Transverse colon (tissue), 4 donors: Measurements from ENCODE around the gene KMT2E. TPM values are rescaled to one million over a fixed set of nuclear protein-coding genes. Genes with fewer than 3 reads are reported as not detected.
"Not testable (repeated sequence)": the region's sequence is repeated elsewhere in the genome, so short reads cannot be mapped to it uniquely, and the experiment has no call there.

ENCODE experiments used
- DNase-seq: peaks from one replicate; pipeline ENCODE4 v3.0.0-alpha.2; 2019
- H3K27ac ChIP-seq, 4 donors: fragments of 200-600 bp; sonication (generic); 2 replicates each; pipeline ENCODE4 v1.5.1; 2016 to 2018; ENCODE audit warnings: inconsistent platforms in 4 of 4
- H3K27me3 ChIP-seq: fragments of 200-600 bp; sonication (generic); 2 replicates; pipeline ENCODE4 v1.5.1; 2017; ENCODE audit warnings: inconsistent platforms
- H3K36me3 ChIP-seq, 4 donors: fragments of 200-600 bp; sonication (generic); 2 replicates each; pipeline ENCODE4 v1.5.1; 2017 to 2019; ENCODE audit warnings: inconsistent platforms in 4 of 4
- H3K4me1 ChIP-seq, 4 donors: fragments of 200-600 bp; sonication (generic); 2 replicates each; pipeline ENCODE4 v1.5.1; 2017 to 2020; ENCODE audit warnings: inconsistent platforms in 4 of 4
- H3K4me3 ChIP-seq, 4 donors: fragments of 200-600 bp; sonication (generic); 1 replicate in 1 of 4; 2 replicates in 3 of 4; pipeline versions ENCODE4 v1.5.1 to v1.6.1; 2017 to 2019; ENCODE audit warnings: inconsistent platforms in 4 of 4
- H3K9me3 ChIP-seq, 2 donors: fragments of 200-600 bp; sonication (generic); 2 replicates each; pipeline ENCODE4 v1.5.1; 2017 to 2019; ENCODE audit warnings: inconsistent platforms in 2 of 2
- CTCF ChIP-seq, 5 experiments: fragments of 200-600 bp in 3 of 5; fragments of 450-650 bp in 2 of 5; sonication (generic) in 3 of 5; IDR thresholded peaks; 1 replicate in 2 of 5; 2 replicates in 3 of 5; pipeline ENCODE4 v1.5.1; 2016 to 2017; ENCODE audit warnings: antibody characterized with exemption in 5 of 5, inconsistent platforms in 3 of 5, mild to moderate bottlenecking in 2 of 5, moderate library complexity in 1 of 5
- EP300 ChIP-seq: sonication (generic); formaldehyde crosslinking; IDR thresholded peaks from one replicate; pipeline ENCODE4 v1.6.1; 2017; ENCODE audit warnings: antibody characterized with exemption, low read depth
- POLR2A ChIP-seq: fragments of 450-650 bp; IDR thresholded peaks from one replicate; pipeline ENCODE4 v1.6.1; 2016; ENCODE audit warnings: antibody characterized with exemption, mild to moderate bottlenecking, moderate library complexity
- POLR2AphosphoS5 ChIP-seq, 3 donors: sonication (generic); formaldehyde crosslinking; IDR thresholded peaks; one replicate each; pipeline ENCODE4 v1.6.1; 2016; ENCODE audit warnings: antibody characterized with exemption in 3 of 3
- WGBS, 2 donors: methylation state at CpG; one replicate each; pipeline ENCODE4 v1.1.5; 2018; ENCODE audit warnings: low coverage in 1 of 2; 5-methylcytosine and 5-hydroxymethylcytosine counted together
- in situ Hi-C, 4 donors: fragments of 200-750 bp; cut with MboI; loops; one replicate each; pipeline versions ENCODE4 v1.15.0 to v1.15.1; 2017; ENCODE audit warnings: low sequenced_read_pairs in 3 of 4, low pct_ligation_motif_present in 1 of 4, low pct_unique_long_range_greater_than_20kb in 1 of 4
- intact Hi-C: fragments of 100-400 bp; cut with DNase I; formaldehyde crosslinking; loops from one replicate; pipeline ENCODE4 v1.15.1; 2023; ENCODE audit warnings: low total_unique reads
- total RNA-seq, 4 donors: library from RNA; depleted of rRNA; stranded (reverse); fragments of >200 nt; gene quantifications; one replicate each; pipeline ENCODE4 v1.1.0, GENCODE V29; 2016

KMT2E gene
- total RNA-seq, 4 donors from 2014 or later, result 86.8 to 362 (median 178) TPM

DNA sequence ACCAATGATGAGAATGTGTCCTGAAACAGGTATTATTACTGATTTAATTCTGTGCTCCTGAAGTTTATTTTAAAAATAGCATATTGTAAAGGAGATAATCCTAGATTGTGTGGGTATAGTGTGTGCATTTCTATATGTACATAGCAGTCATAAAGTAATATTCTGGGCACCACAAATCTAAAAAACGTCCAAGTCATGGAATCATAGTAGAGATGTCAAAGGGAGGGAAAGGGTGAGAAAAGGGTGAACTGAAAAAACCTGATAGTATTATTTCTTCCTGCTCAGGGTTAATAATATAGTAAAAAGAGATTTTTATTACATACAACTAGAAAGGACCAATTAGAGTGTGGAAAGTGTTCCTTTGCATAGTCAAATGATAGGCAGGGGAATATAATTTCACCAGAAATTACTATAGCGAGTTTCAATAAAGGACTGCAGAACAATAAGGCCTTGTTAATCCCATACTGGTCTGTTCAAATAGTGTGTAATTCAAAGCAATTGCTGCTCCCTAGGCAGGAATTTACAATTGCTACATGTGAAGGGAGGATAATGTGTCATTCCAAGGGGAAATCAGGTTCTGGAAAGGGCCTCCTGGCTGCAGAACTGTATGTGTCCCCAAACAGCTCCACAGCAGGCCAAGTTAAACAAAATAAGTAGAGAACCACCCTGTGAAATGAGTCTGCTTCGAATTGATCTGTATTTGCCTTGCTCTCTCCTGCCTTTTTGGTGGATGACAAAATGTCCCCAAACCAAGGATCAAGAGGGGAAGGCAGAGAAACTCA is 42.5 kb upstream of the KMT2E start:
- peak; percentile 66 for DNase-seq
- in situ Hi-C loops (no loop called here), intact Hi-C loops (no loop called here)
- Histone ChIP-seq H3K4me1 (peaks cover 13 to 83% (median 37%) of the 10 kb centered on the region in 4 donors), H3K9me3 (no peaks in the 10 kb centered on the region), H3K4me3 (no peak overlapping the region), H3K36me3 (no peaks in the 10 kb centered on the region), H3K27ac (peak overlapping the region; percentile 81 to 86 (median 86)), H3K27me3 (no peaks in the 10 kb centered on the region)
- 33 to 39% methylated on average over 2 to 3 of the region's 3 CpGs for WGBS, 2 donors
- TF ChIP-seq EP300, result no peak
- peak in 3 of 5 experiments; percentile 8 to 43 (median 31) for TF ChIP-seq CTCF (IDR thresholded peaks at IDR 0.05)
- TF ChIP-seq POLR2A, result peak; percentile 53
- peak; percentile 42 to 78 (median 47) for TF ChIP-seq POLR2AphosphoS5 (IDR thresholded peaks at IDR 0.05)

- WGBS, 2 donors, result 58 to 63% methylated on average over 5 of the region's 5 CpGs
- intact Hi-C loops (no loop called here), in situ Hi-C loops (no loop called here)
- peak overlapping the region; percentile 81 to 86 (median 86) for H3K27ac ChIP-seq
- TF ChIP-seq POLR2A (no peak), EP300 (no peak), CTCF (IDR thresholded peaks at IDR 0.05) (no peak), POLR2AphosphoS5 (IDR thresholded peaks at IDR 0.05) (no peak)
- no peaks in the 10 kb centered on the region for H3K9me3 ChIP-seq
- no peaks in the 10 kb centered on the region for H3K27me3 ChIP-seq
- H3K36me3 ChIP-seq, result no peaks in the 10 kb centered on the region
- DNase-seq, result no peak
- H3K4me1 ChIP-seq, result peaks cover 22 to 90% (median 47%) of the 10 kb centered on the region in 4 donors
- no peak overlapping the region for H3K4me3 ChIP-seq
Observed at GRCh38 chr7:104972500-104972899, 41.5 kb upstream of the KMT2E start.

GRCh38 chr7:104973227-104973626 is 40.8 kb upstream of the KMT2E start:
- TF ChIP-seq CTCF (IDR thresholded peaks at IDR 0.05), result no peak
- no peak for TF ChIP-seq POLR2AphosphoS5 (IDR thresholded peaks at IDR 0.05)
- TF ChIP-seq POLR2A, result no peak
- TF ChIP-seq EP300, result no peak
- Histone ChIP-seq H3K27me3 (no peaks in the 10 kb centered on the region), H3K4me1 (peaks cover 29 to 90% (median 51%) of the 10 kb centered on the region in 4 donors), H3K4me3 (no peak overlapping the region), H3K9me3 (no peaks in the 10 kb centered on the region), H3K27ac (peak overlapping the region; percentile 81 to 86 (median 86)), H3K36me3 (no peaks in the 10 kb centered on the region)
- WGBS, 2 donors, result 79 to 82% methylated on average over 2 of the region's 2 CpGs
- DNase-seq, result no peak
- in situ Hi-C loops (no loop called here), intact Hi-C loops (no loop called here)

DNA sequence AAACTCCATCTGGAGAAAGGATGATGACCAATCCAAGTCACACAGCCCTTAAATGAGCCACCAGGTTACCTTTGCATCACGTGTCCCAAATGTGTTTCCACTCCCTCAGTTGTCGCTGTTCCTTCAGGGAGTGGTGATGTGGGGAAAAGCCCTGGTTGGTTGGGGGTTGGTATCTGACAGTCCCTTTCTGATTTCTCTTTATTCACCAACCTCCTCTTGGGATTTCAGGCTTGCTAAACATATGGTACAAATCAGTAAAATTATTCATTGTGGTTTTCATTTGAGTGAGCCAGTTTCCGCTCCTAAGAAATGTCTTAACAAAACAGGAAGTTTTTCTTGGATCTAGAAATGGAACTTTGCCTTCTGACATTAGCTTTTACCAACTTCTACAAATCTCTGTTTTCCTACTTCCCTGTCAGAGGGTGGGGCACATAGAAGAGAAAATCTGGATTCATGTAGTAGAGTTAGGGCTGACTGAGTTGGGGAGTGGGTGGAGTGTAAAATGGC is 40.0 kb upstream of the KMT2E start:
- in situ Hi-C loops (no loop called here), intact Hi-C loops (no loop called here)
- H3K4me1 ChIP-seq, result peaks cover 28 to 90% (median 54%) of the 10 kb centered on the region in 4 donors

GRCh38 chr7:104975553-104975952 is 38.5 kb upstream of the KMT2E start:
- in situ Hi-C loops, H3K27me3 ChIP-seq, intact Hi-C loops, H3K9me3 ChIP-seq, H3K4me3 ChIP-seq, DNase-seq, H3K36me3 ChIP-seq: not testable (repeated sequence)
- Histone ChIP-seq H3K27ac (peak overlapping the region; percentile 13 to 95 (median 52)), H3K4me1 (peaks cover 34 to 91% (median 62%) of the 10 kb centered on the region in 4 donors)
- 82 to 89% methylated on average over 6 of the region's 6 CpGs for WGBS, 2 donors

More for the DNA sequence above, 40.0 kb upstream of the KMT2E start:
- no peak overlapping the region for H3K4me3 ChIP-seq
- DNase-seq, result no peak
- no peaks in the 10 kb centered on the region for H3K36me3 ChIP-seq
- 38 to 75% methylated on average over 1 to 3 of the region's 3 CpGs for WGBS, 2 donors
- TF ChIP-seq EP300, result no peak
- no peak for TF ChIP-seq CTCF (IDR thresholded peaks at IDR 0.05)
- TF ChIP-seq POLR2AphosphoS5 (IDR thresholded peaks at IDR 0.05), result no peak
- TF ChIP-seq POLR2A, result no peak
- H3K27ac ChIP-seq, result peak overlapping the region; percentile 81 to 86 (median 86)
- no peaks in the 10 kb centered on the region for H3K27me3 ChIP-seq
- no peaks in the 10 kb centered on the region for H3K9me3 ChIP-seq
